OCI-LY1 (cell line): Measurements from ENCODE around the gene HACD3.

ENCODE experiments used
- EZH2 ChIP-seq: fragments of 200-600 bp; sonication (generic), shearing (Covaris generic); IDR thresholded peaks from 2 replicates; pipeline ENCODE4 v1.8.0; 2017; ENCODE audit warnings: borderline replicate concordance, mixed run types, mild to moderate bottlenecking, antibody characterized with exemption, low read length, moderate library complexity, mixed read lengths
- TF ChIP-seq, protein P1 (sequence below): fragments of 200-600 bp; sonication (generic), shearing (Covaris generic); IDR thresholded peaks from 2 replicates; pipeline ENCODE4 v1.5.1; 2017; ENCODE audit warnings: mild to moderate bottlenecking, antibody characterized with exemption, low read length, moderate library complexity, mixed read lengths

DNA sequence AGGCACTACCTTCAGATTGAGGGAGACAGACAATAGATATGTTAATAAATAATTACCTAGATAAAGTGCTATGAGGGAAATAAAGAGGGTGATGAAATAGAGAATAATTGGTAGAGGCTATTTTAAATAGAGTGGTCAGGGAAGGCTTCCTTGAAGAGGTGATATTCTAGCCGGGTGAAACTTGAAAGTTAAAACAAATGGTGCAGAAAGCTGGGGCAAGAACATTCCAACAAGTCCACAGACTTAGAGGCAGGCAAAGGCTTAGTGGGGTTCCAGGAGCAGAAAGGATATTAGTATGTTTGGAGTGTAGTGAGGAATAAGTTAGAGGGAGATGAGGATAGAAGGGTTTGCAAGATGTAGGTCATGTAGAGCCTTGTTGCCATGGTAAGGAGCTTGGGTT lies 10.1 kb downstream of the HACD3 start:
- TF ChIP-seq, protein P1, sequence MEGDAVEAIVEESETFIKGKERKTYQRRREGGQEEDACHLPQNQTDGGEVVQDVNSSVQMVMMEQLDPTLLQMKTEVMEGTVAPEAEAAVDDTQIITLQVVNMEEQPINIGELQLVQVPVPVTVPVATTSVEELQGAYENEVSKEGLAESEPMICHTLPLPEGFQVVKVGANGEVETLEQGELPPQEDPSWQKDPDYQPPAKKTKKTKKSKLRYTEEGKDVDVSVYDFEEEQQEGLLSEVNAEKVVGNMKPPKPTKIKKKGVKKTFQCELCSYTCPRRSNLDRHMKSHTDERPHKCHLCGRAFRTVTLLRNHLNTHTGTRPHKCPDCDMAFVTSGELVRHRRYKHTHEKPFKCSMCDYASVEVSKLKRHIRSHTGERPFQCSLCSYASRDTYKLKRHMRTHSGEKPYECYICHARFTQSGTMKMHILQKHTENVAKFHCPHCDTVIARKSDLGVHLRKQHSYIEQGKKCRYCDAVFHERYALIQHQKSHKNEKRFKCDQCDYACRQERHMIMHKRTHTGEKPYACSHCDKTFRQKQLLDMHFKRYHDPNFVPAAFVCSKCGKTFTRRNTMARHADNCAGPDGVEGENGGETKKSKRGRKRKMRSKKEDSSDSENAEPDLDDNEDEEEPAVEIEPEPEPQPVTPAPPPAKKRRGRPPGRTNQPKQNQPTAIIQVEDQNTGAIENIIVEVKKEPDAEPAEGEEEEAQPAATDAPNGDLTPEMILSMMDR: no peak
- no peak for TF ChIP-seq EZH2
